ENCODE results near the gene CHD6.

DNA sequence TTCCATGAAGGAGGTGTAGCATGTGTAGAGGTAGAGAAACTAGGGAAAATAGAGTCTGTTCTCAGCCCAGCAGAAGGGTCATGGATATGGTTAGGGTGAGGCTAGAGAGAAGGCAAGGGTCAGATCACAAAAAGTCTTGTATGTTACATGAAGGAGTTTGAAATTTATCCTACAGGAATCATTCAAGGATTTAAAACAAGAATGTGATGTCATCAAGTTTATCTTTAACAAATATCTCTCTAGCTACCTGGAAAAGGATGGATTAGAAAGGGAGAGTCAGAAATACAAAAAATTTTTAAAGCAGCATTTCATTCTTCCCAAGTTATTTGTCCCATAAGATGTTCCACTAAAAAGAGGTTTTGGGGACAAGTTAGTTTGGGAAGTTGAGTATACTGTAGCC lies 4.4 kb upstream of the CHD6 start:
- TF ChIP-seq, protein P1, sequence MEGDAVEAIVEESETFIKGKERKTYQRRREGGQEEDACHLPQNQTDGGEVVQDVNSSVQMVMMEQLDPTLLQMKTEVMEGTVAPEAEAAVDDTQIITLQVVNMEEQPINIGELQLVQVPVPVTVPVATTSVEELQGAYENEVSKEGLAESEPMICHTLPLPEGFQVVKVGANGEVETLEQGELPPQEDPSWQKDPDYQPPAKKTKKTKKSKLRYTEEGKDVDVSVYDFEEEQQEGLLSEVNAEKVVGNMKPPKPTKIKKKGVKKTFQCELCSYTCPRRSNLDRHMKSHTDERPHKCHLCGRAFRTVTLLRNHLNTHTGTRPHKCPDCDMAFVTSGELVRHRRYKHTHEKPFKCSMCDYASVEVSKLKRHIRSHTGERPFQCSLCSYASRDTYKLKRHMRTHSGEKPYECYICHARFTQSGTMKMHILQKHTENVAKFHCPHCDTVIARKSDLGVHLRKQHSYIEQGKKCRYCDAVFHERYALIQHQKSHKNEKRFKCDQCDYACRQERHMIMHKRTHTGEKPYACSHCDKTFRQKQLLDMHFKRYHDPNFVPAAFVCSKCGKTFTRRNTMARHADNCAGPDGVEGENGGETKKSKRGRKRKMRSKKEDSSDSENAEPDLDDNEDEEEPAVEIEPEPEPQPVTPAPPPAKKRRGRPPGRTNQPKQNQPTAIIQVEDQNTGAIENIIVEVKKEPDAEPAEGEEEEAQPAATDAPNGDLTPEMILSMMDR (conservative IDR thresholded peaks at IDR 0.05 in 1 of 2, IDR thresholded peaks at IDR 0.05 in 1 of 2; ENCODE audit: extremely low read depth in 1 of 2, insufficient read depth in 1 of 2, low read depth in 1 of 2, low read length in 2 of 2), result no peak
- TF ChIP-seq EZH2 (IDR thresholded peaks at IDR 0.05; ENCODE audit: borderline replicate concordance, low read length), result no peak

Data from mammary epithelial cell (primary cell).